Measurements from ENCODE around the gene FADS2.

DNA sequence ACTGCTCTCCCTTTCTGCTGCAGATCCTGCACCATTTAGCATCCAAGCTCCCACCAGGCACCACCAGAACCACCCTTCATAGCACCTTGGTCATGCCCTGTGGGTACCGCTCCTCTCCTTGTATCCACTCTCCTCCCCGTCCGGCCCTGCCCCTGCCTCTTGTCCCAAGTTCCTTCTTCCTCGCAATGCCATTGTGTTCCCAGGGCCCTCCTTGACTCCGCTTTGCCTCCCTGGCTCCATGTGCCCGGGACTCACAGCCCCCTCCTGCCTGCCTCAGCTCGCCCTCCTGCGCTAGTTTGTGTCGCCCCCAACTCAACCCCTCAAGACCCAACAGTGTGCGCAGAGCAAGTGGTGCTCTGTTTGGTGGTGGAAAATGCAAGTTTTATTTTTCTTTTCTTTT, 10.8 kb downstream of the FADS2 start:
- TF ChIP-seq, protein P1, sequence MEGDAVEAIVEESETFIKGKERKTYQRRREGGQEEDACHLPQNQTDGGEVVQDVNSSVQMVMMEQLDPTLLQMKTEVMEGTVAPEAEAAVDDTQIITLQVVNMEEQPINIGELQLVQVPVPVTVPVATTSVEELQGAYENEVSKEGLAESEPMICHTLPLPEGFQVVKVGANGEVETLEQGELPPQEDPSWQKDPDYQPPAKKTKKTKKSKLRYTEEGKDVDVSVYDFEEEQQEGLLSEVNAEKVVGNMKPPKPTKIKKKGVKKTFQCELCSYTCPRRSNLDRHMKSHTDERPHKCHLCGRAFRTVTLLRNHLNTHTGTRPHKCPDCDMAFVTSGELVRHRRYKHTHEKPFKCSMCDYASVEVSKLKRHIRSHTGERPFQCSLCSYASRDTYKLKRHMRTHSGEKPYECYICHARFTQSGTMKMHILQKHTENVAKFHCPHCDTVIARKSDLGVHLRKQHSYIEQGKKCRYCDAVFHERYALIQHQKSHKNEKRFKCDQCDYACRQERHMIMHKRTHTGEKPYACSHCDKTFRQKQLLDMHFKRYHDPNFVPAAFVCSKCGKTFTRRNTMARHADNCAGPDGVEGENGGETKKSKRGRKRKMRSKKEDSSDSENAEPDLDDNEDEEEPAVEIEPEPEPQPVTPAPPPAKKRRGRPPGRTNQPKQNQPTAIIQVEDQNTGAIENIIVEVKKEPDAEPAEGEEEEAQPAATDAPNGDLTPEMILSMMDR (IDR thresholded peaks at IDR 0.05; ENCODE audit: low read depth, low read length), result no peak
- TF ChIP-seq POLR2A (IDR thresholded peaks at IDR 0.05; ENCODE audit: extremely low read depth, insufficient read length) (no peak), MYC (IDR thresholded peaks at IDR 0.05; ENCODE audit: low read depth, low read length) (no peak)
- TF ChIP-seq, protein P2, sequence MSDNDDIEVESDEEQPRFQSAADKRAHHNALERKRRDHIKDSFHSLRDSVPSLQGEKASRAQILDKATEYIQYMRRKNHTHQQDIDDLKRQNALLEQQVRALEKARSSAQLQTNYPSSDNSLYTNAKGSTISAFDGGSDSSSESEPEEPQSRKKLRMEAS (IDR thresholded peaks at IDR 0.05; ENCODE audit: low read depth, low read length), result no peak

All from NB4 (cell line).